B cell (primary cell): ENCODE measurements around the gene R3HDM4. TPM values are rescaled to one million over a fixed set of nuclear protein-coding genes. Genes with fewer than 3 reads are reported as not detected.

Experiments
- ATAC-seq: fragments of 200-7000 bp; cut with Tn5 transposase; one replicate; pipeline ENCODE4 v1.10.0; 2021; ENCODE audit warnings: low read depth, mild to moderate bottlenecking, moderate number of reproducible peaks, moderate library complexity
- CTCF ChIA-PET: fragments of 350-600 bp; sonication (Branson Sonifier 250); formaldehyde crosslinking; loops from one replicate; lab custom pipeline; 2021; ENCODE audit warnings: antibody characterized with exemption, inconsistent platforms; lab: Charles Lee
- POLR2A ChIA-PET: fragments of 350-600 bp; sonication (Branson Sonifier 250); formaldehyde crosslinking; loops from one replicate; lab custom pipeline; 2021; ENCODE audit warnings: antibody characterized with exemption; lab: Charles Lee
- DNase-seq: peaks from one replicate; pipeline ENCODE4 v3.0.0; 2013
- H2AFZ ChIP-seq: 2 replicates; pipeline ENCODE4 v1.6.1; 2012; ENCODE audit warnings: mild to moderate bottlenecking, low read depth, low read length; ENCODE audit not compliant: insufficient read depth, poor library complexity, severe bottlenecking
- H3K27ac ChIP-seq, 2 donors: 1 replicate in 1 of 2; 2 replicates in 1 of 2; pipeline ENCODE4 v1.5.1; 2012 to 2013; ENCODE audit warnings: low read length in 2 of 2, mild to moderate bottlenecking in 2 of 2, moderate library complexity in 1 of 2
- H3K27me3 ChIP-seq, 4 experiments: fragments of 200-600 bp in 1 of 4; sonication (generic) in 1 of 4; replicated peaks in 1 of 4; 1 replicate in 2 of 4; 2 replicates in 2 of 4; pipeline versions ENCODE4 v1.6.1 to v1.7.0; 2013 to 2016; ENCODE audit warnings: low read length in 3 of 4, mild to moderate bottlenecking in 2 of 4, mixed read lengths in 1 of 4, moderate library complexity in 1 of 4; ENCODE audit not compliant: insufficient read depth in 4 of 4, control insufficient read depth in 3 of 4; ENCODE audit errors: control extremely low read depth in 1 of 4
- H3K36me3 ChIP-seq, 2 experiments: replicated peaks in 1 of 2; 1 replicate in 1 of 2; 2 replicates in 1 of 2; pipeline versions ENCODE4 v1.6.1 to v1.7.1; 2013; ENCODE audit warnings: low read length in 1 of 2; ENCODE audit not compliant: insufficient read depth in 2 of 2, control insufficient read depth in 1 of 2; ENCODE audit errors: control extremely low read depth in 1 of 2, extremely low read depth in 1 of 2
- H3K4me1 ChIP-seq, 2 donors: fragments of 200-600 bp in 1 of 2; sonication (generic) in 1 of 2; 1 replicate in 1 of 2; 2 replicates in 1 of 2; pipeline versions ENCODE4 v1.5.1 to v1.6.1; 2013 to 2017; ENCODE audit warnings: low read length in 2 of 2; ENCODE audit not compliant: control insufficient read depth in 2 of 2, insufficient read depth in 2 of 2
- H3K4me2 ChIP-seq: replicated peaks from 2 replicates; pipeline ENCODE3; 2012; ENCODE audit warnings: mild to moderate bottlenecking, low read depth, low read length; ENCODE audit not compliant: poor library complexity, severe bottlenecking
- H3K4me3 ChIP-seq, 5 experiments: fragments of 200-600 bp in 1 of 5; sonication (generic) in 1 of 5; 1 replicate in 3 of 5; 2 replicates in 2 of 5; pipeline versions ENCODE4 v1.5.1 to v1.7.0; 2011 to 2016; ENCODE audit warnings: low read length in 4 of 5, mild to moderate bottlenecking in 4 of 5, low read depth in 2 of 5, control low read depth in 1 of 5, moderate library complexity in 1 of 5; ENCODE audit not compliant: insufficient read depth in 1 of 5; ENCODE audit errors: control extremely low read depth in 1 of 5, extremely low read depth in 1 of 5
- H3K79me2 ChIP-seq: fragments of 200-600 bp; sonication (generic); one replicate; pipeline ENCODE4 v1.6.0; 2016; ENCODE audit warnings: low read length; ENCODE audit not compliant: control insufficient read depth, insufficient read depth
- H3K9ac ChIP-seq: fragments of 200-600 bp; sonication (generic); 2 replicates; pipeline ENCODE4 v1.6.1; 2017; ENCODE audit warnings: mild to moderate bottlenecking, low read length, moderate library complexity
- H3K9me3 ChIP-seq, 3 donors: one replicate each; pipeline versions ENCODE4 v1.6.1 to v1.7.1; 2013; ENCODE audit warnings: low read length in 2 of 3; ENCODE audit not compliant: control insufficient read depth in 2 of 3, insufficient read depth in 1 of 3; ENCODE audit errors: control extremely low read depth in 1 of 3
- H4K20me1 ChIP-seq: 2 replicates; pipeline ENCODE4 v1.6.0; 2012; ENCODE audit warnings: mild to moderate bottlenecking, low read length; ENCODE audit not compliant: insufficient read depth, control insufficient read depth, poor library complexity, severe bottlenecking
- H3K27ac Mint-ChIP-seq: one replicate; pipeline ENCODE4 v1.8.0; 2021; ENCODE audit warnings: mixed read lengths
- H3K27me3 Mint-ChIP-seq: one replicate; pipeline ENCODE4 v1.8.0; 2021; ENCODE audit warnings: mixed read lengths
- H3K4me1 Mint-ChIP-seq: one replicate; pipeline ENCODE4 v1.8.0; 2021; ENCODE audit warnings: mixed read lengths
- H3K4me3 Mint-ChIP-seq: one replicate; pipeline ENCODE4 v1.8.0; 2021; ENCODE audit warnings: mixed read lengths
- H3K9me3 Mint-ChIP-seq: one replicate; pipeline ENCODE4 v1.8.0; 2022; ENCODE audit warnings: mixed read lengths; ENCODE audit not compliant: insufficient read depth
- EZH2 ChIP-seq: IDR thresholded peaks from 2 replicates; pipeline ENCODE4 v1.6.1; 2012; ENCODE audit warnings: borderline replicate concordance, low read depth, mild to moderate bottlenecking, moderate library complexity, low read length; ENCODE audit not compliant: insufficient read depth, poor library complexity, severe bottlenecking
- WGBS: methylation state at CpG from one replicate; pipeline ENCODE4 v1.1.5; 2013; ENCODE audit warnings: missing lambda C conversion rate; ENCODE audit not compliant: insufficient coverage; 5-methylcytosine and 5-hydroxymethylcytosine counted together
- intact Hi-C: fragments of 100-400 bp; cut with micrococcal nuclease; formaldehyde crosslinking; loops from one replicate; pipeline ENCODE4 v1.10.0; 2022
- polyA plus RNA-seq: library from polyadenylated mRNA; depleted of rRNA; stranded (reverse); fragments of >200 nt; gene quantifications from 2 replicates; pipeline ENCODE4 v1.2.3, GENCODE V29; 2012
- total RNA-seq, 2 donors: library from RNA; stranded (reverse); fragments of 120-200 nt in 1 of 2; gene quantifications; 1 replicate in 1 of 2; 2 replicates in 1 of 2; pipeline versions ENCODE4 v1.2.3 to v1.2.4, GENCODE V29; 2013 to 2022
- TF ChIP-seq, protein P1 (sequence below): fragments of 200-600 bp; IDR thresholded peaks from one replicate; pipeline ENCODE4 v1.8.0; 2022; ENCODE audit warnings: antibody characterized with exemption, mild to moderate bottlenecking

Gene R3HDM4
- total and polyA plus RNA-seq, 2 donors (not counting 1 experiment from before 2014, with no cell fraction given): 168 to 176 TPM

GRCh38 chr19:867301-867793 is 45.7 kb downstream of the R3HDM4 start:
- H3K36me3 ChIP-seq: peaks cover 0 to 17% of the 10 kb centered on the region in 2 experiments
- H3K4me1 ChIP-seq: peaks cover 23 to 33% of the 10 kb centered on the region in 2 donors
- Mint-ChIP-seq H3K4me1 (peaks cover 20% of the 10 kb centered on the region), H3K4me3 (no peak overlapping the region), H3K27ac (no peak overlapping the region), H3K9me3 (no peaks in the 10 kb centered on the region), H3K27me3 (peaks cover 4% of the 10 kb centered on the region)
- no peak overlapping the region for H3K4me3 ChIP-seq
- no peak overlapping the region for H3K4me2 ChIP-seq
- DNase-seq (no peak), ATAC-seq (no peak)
- no peak overlapping the region for H3K27ac ChIP-seq
- 92% methylated on average over 16 of the region's 16 CpGs for WGBS
- no peaks in the 10 kb centered on the region for H3K79me2 ChIP-seq
- H3K9ac ChIP-seq: no peak overlapping the region
- H4K20me1 ChIP-seq: no peaks in the 10 kb centered on the region
- ChIA-PET CTCF (no interaction called here), POLR2A (no interaction called here)
- peaks cover 0 to 10% (median 2%) of the 10 kb centered on the region in 4 experiments for H3K27me3 ChIP-seq
- H3K9me3 ChIP-seq: peaks cover 0 to 14% (median 0%) of the 10 kb centered on the region in 3 donors
- intact Hi-C loops: no loop called here
- TF ChIP-seq, protein P1, sequence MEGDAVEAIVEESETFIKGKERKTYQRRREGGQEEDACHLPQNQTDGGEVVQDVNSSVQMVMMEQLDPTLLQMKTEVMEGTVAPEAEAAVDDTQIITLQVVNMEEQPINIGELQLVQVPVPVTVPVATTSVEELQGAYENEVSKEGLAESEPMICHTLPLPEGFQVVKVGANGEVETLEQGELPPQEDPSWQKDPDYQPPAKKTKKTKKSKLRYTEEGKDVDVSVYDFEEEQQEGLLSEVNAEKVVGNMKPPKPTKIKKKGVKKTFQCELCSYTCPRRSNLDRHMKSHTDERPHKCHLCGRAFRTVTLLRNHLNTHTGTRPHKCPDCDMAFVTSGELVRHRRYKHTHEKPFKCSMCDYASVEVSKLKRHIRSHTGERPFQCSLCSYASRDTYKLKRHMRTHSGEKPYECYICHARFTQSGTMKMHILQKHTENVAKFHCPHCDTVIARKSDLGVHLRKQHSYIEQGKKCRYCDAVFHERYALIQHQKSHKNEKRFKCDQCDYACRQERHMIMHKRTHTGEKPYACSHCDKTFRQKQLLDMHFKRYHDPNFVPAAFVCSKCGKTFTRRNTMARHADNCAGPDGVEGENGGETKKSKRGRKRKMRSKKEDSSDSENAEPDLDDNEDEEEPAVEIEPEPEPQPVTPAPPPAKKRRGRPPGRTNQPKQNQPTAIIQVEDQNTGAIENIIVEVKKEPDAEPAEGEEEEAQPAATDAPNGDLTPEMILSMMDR: no peak
- no peak for TF ChIP-seq EZH2
- no peak overlapping the region for H2AFZ ChIP-seq

DNA sequence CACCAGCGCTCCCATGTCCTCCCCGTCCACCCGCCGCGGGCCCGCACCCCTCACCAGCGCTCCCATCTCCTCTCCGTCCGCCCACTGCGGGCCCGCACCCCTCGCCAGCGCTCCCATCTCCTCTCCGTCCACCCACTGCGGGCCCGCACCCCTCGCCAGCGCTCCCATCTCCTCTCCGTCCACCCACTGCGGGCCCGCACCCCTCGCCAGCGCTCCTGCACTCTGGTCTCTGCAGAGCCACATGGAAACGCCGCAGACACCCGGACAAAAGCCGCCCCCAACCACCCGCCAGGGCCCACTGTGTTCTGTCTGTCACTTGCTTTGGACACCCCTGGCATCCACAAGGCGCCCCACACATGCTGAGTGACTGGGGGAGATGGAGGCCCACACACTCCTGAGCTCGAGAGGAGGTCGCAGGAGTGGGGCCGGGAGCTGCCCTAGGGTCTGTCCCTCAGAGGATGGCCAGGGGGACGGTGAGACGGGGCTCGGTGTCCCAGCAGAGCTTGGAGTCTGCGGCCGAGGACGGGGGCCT is 46.2 kb downstream of the R3HDM4 start:
- Mint-ChIP-seq H3K9me3 (no peaks in the 10 kb centered on the region), H3K4me3 (no peak overlapping the region), H3K4me1 (peaks cover 17% of the 10 kb centered on the region), H3K27me3 (peaks cover 4% of the 10 kb centered on the region), H3K27ac (no peak overlapping the region)
- Histone ChIP-seq H3K9ac (no peak overlapping the region), H2AFZ (no peak overlapping the region), H3K4me3 (no peak overlapping the region), H3K27ac (no peak overlapping the region), H3K4me2 (no peak overlapping the region), H3K36me3 (peaks cover 0 to 17% of the 10 kb centered on the region in 2 experiments), H3K27me3 (peaks cover 0 to 12% (median 2%) of the 10 kb centered on the region in 4 experiments), H3K79me2 (no peaks in the 10 kb centered on the region), H4K20me1 (no peaks in the 10 kb centered on the region), H3K9me3 (peaks cover 0 to 19% (median 0%) of the 10 kb centered on the region in 3 donors), H3K4me1 (peaks cover 19 to 29% of the 10 kb centered on the region in 2 donors)
- no peak for TF ChIP-seq EZH2
- TF ChIP-seq, protein P1: no peak
- ChIA-PET CTCF (interaction anchor here (0.6 kb wide), 1 partner anchor 56 kb away, joined by 3 read pairs; no protein-coding TSS in a partner anchor), POLR2A (no interaction called here)
- ATAC-seq (no peak), DNase-seq (no peak)
- WGBS: 95% methylated on average over 24 of the region's 38 CpGs
- intact Hi-C loops: no loop called here
